K562 (cell line): ENCODE results near the gene FSIP2. TPM values are rescaled to one million over a fixed set of nuclear protein-coding genes. Genes with fewer than 3 reads are reported as not detected.

Source experiments
- ATAC-seq: fragments of 200-7000 bp; cut with Tn5 transposase; 3 replicates; pipeline ENCODE4 v1.9.1; 2020; ENCODE audit warnings: moderate library complexity
- BruUV-seq: library from RNA; stranded (reverse); fragments of 400-500 nt; replicated peaks from 2 replicates; lab custom pipeline; 2021; lab: Mats Ljungman, UMichigan
- CTCF ChIA-PET: fragments of 300-600 bp; formaldehyde crosslinking; extraction: SDS; loops from one replicate; lab custom pipeline; 2021; ENCODE audit warnings: low intra/inter-chr PET ratio; lab: Yijun Ruan, JAX
- POLR2A ChIA-PET: fragments of 300-600, 350-650 bp; sonication (Branson Sonifier 250); formaldehyde crosslinking; extraction: SDS; loops from one replicate; lab custom pipeline; 2021; ENCODE audit warnings: antibody characterized with exemption, inconsistent platforms; lab: Yijun Ruan, JAX
- DNase-seq, 4 experiments: peaks; one replicate each; pipeline versions ENCODE4 v3.0.0 to v3.0.0-alpha.2; 2011 to 2018; ENCODE audit warnings: low spot score in 3 of 4, mixed read lengths in 3 of 4; ENCODE audit errors: extremely low read depth in 1 of 4
- FAIRE-seq: peaks from 2 replicates; lab custom pipeline; 2011; peaks lifted over from hg19 to GRCh38; lab: Jason Lieb, UNC
- H2AFZ ChIP-seq: 2 replicates; pipeline ENCODE4 v1.6.0; 2011; ENCODE audit warnings: low read depth, low read length, control low read depth, inconsistent platforms
- H3K27ac ChIP-seq: fragments of 200-600 bp; 3 replicates; pipeline ENCODE4 v1.8.0; 2011; ENCODE audit warnings: low read depth, mild to moderate bottlenecking, control low read depth, inconsistent platforms, low read length, moderate library complexity, mixed read lengths; ENCODE audit errors: extremely low read depth
- H3K27me3 ChIP-seq, 2 experiments: fragments of 300-600 bp in 1 of 2; 2 replicates in 1 of 2; 3 replicates in 1 of 2; pipeline versions ENCODE4 v1.6.0 to v1.8.0; 2011; ENCODE audit warnings: inconsistent platforms in 2 of 2, low read length in 2 of 2, mild to moderate bottlenecking in 1 of 2, mixed read lengths in 1 of 2, moderate library complexity in 1 of 2; ENCODE audit not compliant: control insufficient read depth in 2 of 2, insufficient read depth in 2 of 2
- H3K36me3 ChIP-seq: fragments of 300-600 bp; 3 replicates; pipeline ENCODE4 v1.8.0; 2011; ENCODE audit warnings: mild to moderate bottlenecking, low read length, inconsistent platforms; ENCODE audit not compliant: control insufficient read depth, insufficient read depth
- H3K4me1 ChIP-seq, 2 experiments: fragments of 200-600 bp in 1 of 2; replicated peaks in 1 of 2; 2 replicates in 1 of 2; 3 replicates in 1 of 2; pipeline versions ENCODE4 v1.5.1 to v1.8.0; 2011; ENCODE audit warnings: inconsistent platforms in 2 of 2, low read length in 2 of 2, mild to moderate bottlenecking in 1 of 2, mixed read lengths in 1 of 2, moderate library complexity in 1 of 2; ENCODE audit not compliant: control insufficient read depth in 2 of 2, insufficient read depth in 2 of 2
- H3K4me2 ChIP-seq: 2 replicates; pipeline ENCODE4 v1.6.1; 2011; ENCODE audit warnings: low read length, control low read depth, inconsistent platforms, mixed read lengths; ENCODE audit not compliant: insufficient read depth
- H3K4me3 ChIP-seq: fragments of 200-600 bp; sonication (generic), shearing (Covaris generic); 2 replicates; pipeline ENCODE4 v1.5.1; 2016; ENCODE audit warnings: control low read depth, inconsistent platforms
- H3K79me2 ChIP-seq: fragments of 200-600 bp; 3 replicates; pipeline ENCODE4 v1.8.0; 2011; ENCODE audit warnings: low read length, inconsistent platforms; ENCODE audit not compliant: control insufficient read depth, insufficient read depth
- H3K9ac ChIP-seq, 2 experiments: 2 replicates each; pipeline versions ENCODE4 v1.6.0 to v1.6.1; 2011; ENCODE audit warnings: low read depth in 2 of 2, low read length in 2 of 2, control low read depth in 1 of 2, inconsistent platforms in 1 of 2, mild to moderate bottlenecking in 1 of 2, mixed read lengths in 1 of 2; ENCODE audit not compliant: insufficient read depth in 1 of 2
- H3K9me1 ChIP-seq: one replicate; pipeline ENCODE4 v1.6.0; 2011; ENCODE audit warnings: inconsistent platforms, mild to moderate bottlenecking, low read length, moderate library complexity; ENCODE audit not compliant: control insufficient read depth, insufficient read depth
- H3K9me3 ChIP-seq: replicated peaks from 2 replicates; pipeline ENCODE4 v1.5.1; 2011; ENCODE audit warnings: low read depth, low read length, inconsistent platforms; ENCODE audit not compliant: control insufficient read depth, insufficient read depth
- H4K20me1 ChIP-seq: replicated peaks from 2 replicates; pipeline ENCODE4 v1.6.1; 2011; ENCODE audit warnings: low read length, inconsistent platforms, mixed read lengths; ENCODE audit not compliant: control insufficient read depth, insufficient read depth
- CCNT2 ChIP-seq: IDR thresholded peaks from 2 replicates; pipeline ENCODE4 v1.6.1; 2011; ENCODE audit warnings: borderline replicate concordance, low read depth, mild to moderate bottlenecking, moderate library complexity, mixed read lengths, low read length; ENCODE audit not compliant: insufficient read length; ENCODE audit errors: extremely low read depth
- CHD4 ChIP-seq: fragments of 200-600 bp; sonication (generic); IDR thresholded peaks from 3 replicates; pipeline ENCODE4 v1.6.1; 2012; ENCODE audit warnings: low read depth, mild to moderate bottlenecking, mixed read lengths, low read length, inconsistent platforms; ENCODE audit not compliant: insufficient read depth, insufficient replicate concordance, poor library complexity, severe bottlenecking
- COPS2 ChIP-seq: fragments of 450-650 bp; conservative IDR thresholded peaks from 2 replicates; pipeline ENCODE4 v1.6.1; 2016; ENCODE audit warnings: mild to moderate bottlenecking, moderate library complexity
- ELF4 ChIP-seq: fragments of 450-650 bp; formaldehyde crosslinking; IDR thresholded peaks from 2 replicates; pipeline ENCODE4 v1.4.0; 2022; ENCODE audit warnings: missing genetic modification characterization
- MBD2 ChIP-seq: sonication (generic); IDR thresholded peaks from 2 replicates; pipeline ENCODE4 v1.6.1; 2016; ENCODE audit warnings: low read depth, borderline replicate concordance
- POLR2A ChIP-seq: fragments of 450-650 bp; conservative IDR thresholded peaks from 2 replicates; pipeline ENCODE4 v1.6.1; 2016
- in situ Hi-C: fragments of 300-500 bp; cut with MboI; formaldehyde crosslinking; loops from 4 replicates; pipeline ENCODE4 v1.15.0; 2018; ENCODE audit warnings: inconsistent platforms, mixed read lengths
- intact Hi-C: fragments of 100-400 bp; cut with micrococcal nuclease; formaldehyde crosslinking; loops from 2 replicates; pipeline ENCODE4 v1.14.2; 2022
- polyA plus RNA-seq, 8 experiments: library from polyadenylated mRNA; depleted of rRNA in 4 of 8; stranded (reverse) in 5 of 8; unstranded in 3 of 8; fragments of >200 nt; fragmentation: Nextera tagmentation in 2 of 8; fragmentation: Illumina TruSeq in 1 of 8; extraction: Ambion mirVana in 2 of 8; extraction: Trizol in 1 of 8; gene quantifications; 2 replicates each; pipeline versions ENCODE4 v1.2.1 to v1.2.3, GENCODE V29; 2011 to 2014; ENCODE audit warnings: inconsistent platforms in 1 of 8, missing spikeins in 1 of 8
- total RNA-seq, 7 experiments: library from RNA; depleted of rRNA in 6 of 7; stranded (reverse); fragments of >200 nt in 6 of 7; fragmentation: Illumina TruSeq in 2 of 7; extraction: Trizol in 2 of 7; gene quantifications; 2 replicates each; pipeline versions ENCODE4 v1.2.1 to v1.2.3, GENCODE V29; 2011 to 2021; ENCODE audit warnings: low replicate concordance in 1 of 7
- TF ChIP-seq, protein P1 (sequence below): fragments of 450-650 bp; formaldehyde crosslinking; IDR thresholded peaks from 2 replicates; pipeline ENCODE4 v1.4.0; 2020; ENCODE audit warnings: mild to moderate bottlenecking, mixed read lengths
- TF ChIP-seq, protein P2 (sequence below): IDR thresholded peaks from 2 replicates; pipeline ENCODE4 v1.6.1; 2011; ENCODE audit not compliant: insufficient read length; ENCODE audit errors: extremely low read depth

Gene FSIP2
- total and polyA plus RNA-seq, 9 of the 15 experiments (the other 6 are each of a cell fraction or from before 2014, with no cell fraction given) = 0.01 to 0.04 TPM; not detected in 7

DNA sequence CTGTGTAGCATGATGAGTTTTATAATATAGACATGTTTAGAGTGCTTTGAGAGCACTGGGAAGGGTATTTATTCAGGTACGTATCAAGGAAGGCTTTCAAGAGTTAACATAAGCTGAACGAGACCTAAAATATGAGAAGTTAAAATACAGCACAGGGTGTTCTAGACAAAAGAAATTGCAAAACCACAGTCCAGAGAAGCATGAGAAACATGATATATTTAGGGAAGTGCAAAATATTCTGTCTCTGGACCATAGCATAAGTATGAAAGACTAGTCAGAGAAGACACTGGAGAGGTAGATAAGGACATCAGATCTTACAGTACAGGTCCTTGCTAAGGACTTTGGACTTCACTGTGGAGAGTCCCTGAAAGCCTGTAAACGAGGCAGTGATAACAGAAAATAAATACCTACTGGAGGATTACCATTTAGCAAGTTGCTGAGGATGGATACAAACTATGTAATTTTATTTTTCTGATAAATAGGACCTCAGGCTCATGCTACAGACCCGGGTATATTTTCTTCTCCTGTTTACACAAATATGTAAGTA, 43.7 kb downstream of the FSIP2 start (continued):
- TF ChIP-seq CHD4 (no peak), MBD2 (no peak), COPS2 (no peak), POLR2A (no peak), ELF4 (CRISPR knock-in tag) (no peak)
- TF ChIP-seq, protein P1, sequence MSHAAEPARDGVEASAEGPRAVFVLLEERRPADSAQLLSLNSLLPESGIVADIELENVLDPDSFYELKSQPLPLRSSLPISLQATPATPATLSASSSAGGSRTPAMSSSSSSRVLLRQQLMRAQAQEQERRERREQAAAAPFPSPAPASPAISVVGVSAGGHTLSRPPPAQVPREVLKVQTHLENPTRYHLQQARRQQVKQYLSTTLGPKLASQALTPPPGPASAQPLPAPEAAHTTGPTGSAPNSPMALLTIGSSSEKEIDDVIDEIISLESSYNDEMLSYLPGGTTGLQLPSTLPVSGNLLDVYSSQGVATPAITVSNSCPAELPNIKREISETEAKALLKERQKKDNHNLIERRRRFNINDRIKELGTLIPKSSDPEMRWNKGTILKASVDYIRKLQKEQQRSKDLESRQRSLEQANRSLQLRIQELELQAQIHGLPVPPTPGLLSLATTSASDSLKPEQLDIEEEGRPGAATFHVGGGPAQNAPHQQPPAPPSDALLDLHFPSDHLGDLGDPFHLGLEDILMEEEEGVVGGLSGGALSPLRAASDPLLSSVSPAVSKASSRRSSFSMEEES (CRISPR knock-in tag) = no peak

DNA sequence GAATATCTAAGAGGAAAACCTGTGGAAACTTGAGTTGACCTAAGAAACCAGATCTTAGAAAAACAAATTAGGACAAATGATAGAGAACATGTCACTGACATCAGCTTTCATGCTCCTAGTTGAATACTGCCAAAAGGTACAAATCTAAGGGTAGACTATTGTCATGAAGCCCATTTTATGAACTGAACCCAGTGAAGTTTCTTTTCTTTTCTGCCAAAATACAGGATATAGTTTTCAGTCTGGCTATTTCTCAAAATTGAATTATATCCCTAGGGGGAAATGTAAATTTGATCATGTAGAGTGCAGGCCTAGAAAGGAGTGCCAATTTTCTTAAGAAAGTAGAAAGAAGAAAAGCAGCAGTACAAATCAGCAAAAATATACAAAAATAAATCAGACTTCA, 46.6 kb downstream of the FSIP2 start:
- H3K4me2 ChIP-seq = no peak overlapping the region
- BruUV-seq = no TSS peak
- H3K27ac ChIP-seq = no peak overlapping the region
- no peaks in the 10 kb centered on the region for H3K79me2 ChIP-seq
- DNase-seq (no peak), ATAC-seq (no peak), FAIRE-seq (no peak)
- H3K27me3 ChIP-seq = no peaks in the 10 kb centered on the region
- no peak overlapping the region for H3K9ac ChIP-seq
- TF ChIP-seq CCNT2 = no peak
- TF ChIP-seq, protein P2, sequence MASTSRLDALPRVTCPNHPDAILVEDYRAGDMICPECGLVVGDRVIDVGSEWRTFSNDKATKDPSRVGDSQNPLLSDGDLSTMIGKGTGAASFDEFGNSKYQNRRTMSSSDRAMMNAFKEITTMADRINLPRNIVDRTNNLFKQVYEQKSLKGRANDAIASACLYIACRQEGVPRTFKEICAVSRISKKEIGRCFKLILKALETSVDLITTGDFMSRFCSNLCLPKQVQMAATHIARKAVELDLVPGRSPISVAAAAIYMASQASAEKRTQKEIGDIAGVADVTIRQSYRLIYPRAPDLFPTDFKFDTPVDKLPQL = no peak
- H3K9me3 ChIP-seq = no peaks in the 10 kb centered on the region
- no peak overlapping the region for H2AFZ ChIP-seq
- intact Hi-C loops (no loop called here), in situ Hi-C loops (no loop called here)
- H3K4me3 ChIP-seq = no peak overlapping the region
- no peaks in the 10 kb centered on the region for H3K9me1 ChIP-seq
- no peaks in the 10 kb centered on the region for H3K4me1 ChIP-seq
- no peaks in the 10 kb centered on the region for H4K20me1 ChIP-seq
- H3K36me3 ChIP-seq = no peaks in the 10 kb centered on the region
- ChIA-PET POLR2A (no interaction called here), CTCF (no interaction called here)
